GM19351 (cell line): ENCODE measurements around the gene RPL7A.
"Not testable (repeated sequence)": the region's sequence is repeated elsewhere in the genome, so short reads cannot be mapped to it uniquely, and the experiment has no call there.

ENCODE experiments used
- ATAC-seq: cut with Tn5 transposase; IDR thresholded peaks from one replicate; pipeline ENCODE4 v1.9.1; 2021; ENCODE audit warnings: mild to moderate bottlenecking, moderate library complexity; ENCODE audit not compliant: unreplicated experiment

RPL7A gene

DNA sequence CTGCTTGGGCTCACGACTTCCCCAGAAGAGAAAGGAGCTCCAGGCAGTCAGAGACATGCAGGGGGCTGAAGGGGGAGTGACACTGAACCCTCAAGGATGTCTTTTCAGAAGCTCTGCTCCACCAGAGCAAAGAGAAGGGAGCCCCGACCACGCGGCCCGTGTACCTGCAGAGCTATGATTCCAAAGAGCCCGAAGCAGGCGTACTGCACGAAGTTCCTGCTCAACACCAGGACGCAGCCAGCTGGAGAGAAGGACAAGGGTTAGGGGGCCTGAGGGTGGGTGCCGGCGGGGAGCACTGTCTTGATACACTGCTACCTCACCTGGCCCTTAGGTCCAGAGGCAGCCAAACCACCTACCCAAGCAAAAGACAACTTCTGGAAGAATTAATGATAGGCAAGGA, 18.4 kb downstream of the RPL7A start:
- no peak for ATAC-seq

DNA sequence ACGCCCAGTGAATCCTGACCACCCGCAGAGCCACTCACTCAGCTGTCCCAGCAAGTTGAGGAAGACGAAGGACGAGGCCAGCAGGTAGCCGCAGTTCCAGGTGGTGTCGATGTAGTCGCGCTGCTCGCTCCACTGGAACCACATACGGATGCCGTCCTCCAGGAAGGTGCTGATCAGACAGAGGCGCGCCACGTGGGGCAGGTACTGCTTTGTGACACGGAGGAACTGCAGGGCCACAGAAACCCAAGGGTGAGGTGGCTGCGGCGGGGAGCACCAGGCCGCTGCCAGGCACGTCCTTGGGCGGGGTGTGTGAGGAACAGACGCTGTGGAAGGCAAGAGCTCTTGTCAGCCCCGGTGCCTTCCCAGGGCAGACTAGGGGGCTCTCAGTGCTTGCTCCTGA, 19.2 kb downstream of the RPL7A start:
- ATAC-seq: no peak

DNA sequence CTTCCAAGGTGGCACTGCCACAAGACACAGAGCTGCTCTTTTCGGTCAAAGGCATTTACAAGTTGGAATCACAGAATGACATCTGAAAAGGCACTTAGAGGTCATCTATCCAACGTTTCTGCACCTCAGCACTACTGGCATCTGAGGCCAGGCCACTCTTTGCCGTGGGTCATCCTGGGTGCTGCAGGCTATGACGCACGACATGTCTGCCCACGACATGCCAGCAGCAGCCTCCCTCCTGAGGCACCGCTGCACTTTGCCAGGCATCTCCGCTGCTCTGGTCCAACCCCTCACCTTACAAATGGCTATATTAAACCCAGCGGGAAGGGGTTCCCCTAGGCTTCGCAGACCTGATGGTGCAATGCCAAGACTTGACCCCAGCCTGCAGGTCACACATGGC, 19.8 kb downstream of the RPL7A start:
- ATAC-seq: no peak

DNA sequence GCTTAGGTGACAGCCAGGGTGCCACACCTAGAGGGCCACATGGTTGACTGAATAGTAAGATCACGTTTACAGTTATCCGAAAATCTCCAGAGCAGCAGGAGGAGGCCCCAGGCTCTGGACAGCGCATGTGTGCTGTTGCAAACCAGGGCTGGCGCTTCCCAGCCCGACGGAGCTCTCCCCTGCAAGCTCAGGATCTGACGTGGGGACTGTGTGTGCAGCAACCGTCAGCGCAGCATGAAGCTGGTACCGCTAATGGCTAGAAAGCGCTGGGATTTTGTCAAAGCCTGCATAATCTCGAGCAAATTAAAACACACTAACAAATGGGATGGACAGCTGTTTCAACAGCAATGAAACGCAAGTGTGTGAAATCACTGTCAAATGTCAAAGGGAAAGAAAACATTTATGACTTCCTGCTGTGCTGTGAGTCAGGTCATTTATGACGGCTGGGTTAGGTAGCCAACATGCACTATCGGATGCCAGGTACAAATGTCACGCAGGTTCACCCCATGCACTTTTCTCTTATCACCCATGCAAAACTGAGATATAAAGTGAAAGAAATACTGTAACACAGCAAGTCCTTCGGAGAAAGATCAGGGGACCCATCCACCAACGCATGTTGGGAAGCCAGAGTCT, 20.3 kb downstream of the RPL7A start:
- ATAC-seq: no peak

DNA sequence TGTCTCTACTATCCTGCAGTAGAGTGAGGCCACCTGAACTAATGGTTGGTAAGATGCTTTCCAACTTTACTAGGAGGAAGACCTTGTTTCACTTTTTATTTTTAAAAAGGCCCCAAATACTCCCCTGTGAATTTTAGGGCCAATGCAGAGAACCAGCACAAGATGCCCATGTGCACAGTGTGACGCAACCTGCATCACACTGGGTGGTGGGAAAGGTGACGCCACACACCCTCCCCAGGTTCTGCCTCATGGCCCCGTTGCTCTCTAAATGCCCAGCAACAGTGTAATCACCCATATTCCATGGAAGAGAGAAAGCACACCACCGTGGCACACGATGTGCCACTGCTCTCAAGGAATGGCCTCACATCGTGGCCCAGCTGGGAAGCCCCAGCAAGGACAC, 21.4 kb downstream of the RPL7A start:
- ATAC-seq: no peak

DNA sequence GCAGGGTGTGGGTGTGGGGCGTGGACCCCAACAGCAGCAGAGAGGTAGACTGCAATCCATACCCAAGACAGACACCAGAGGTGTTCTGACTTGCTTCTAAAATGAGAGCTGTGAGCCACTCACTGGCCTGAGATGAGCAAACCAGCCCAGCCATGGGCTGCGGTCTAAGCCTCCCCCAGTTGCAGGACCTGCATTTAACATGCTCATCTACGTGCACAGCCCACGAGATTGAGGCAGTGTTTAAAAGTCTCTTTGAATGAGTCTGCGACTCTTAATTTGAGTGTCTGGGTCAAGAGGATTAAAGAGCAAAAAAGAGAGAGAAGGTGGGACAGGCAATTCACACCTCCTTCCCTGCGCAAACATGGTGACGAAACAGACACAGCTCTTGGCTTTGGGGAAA, 21.9 kb downstream of the RPL7A start:
- no peak for ATAC-seq

DNA sequence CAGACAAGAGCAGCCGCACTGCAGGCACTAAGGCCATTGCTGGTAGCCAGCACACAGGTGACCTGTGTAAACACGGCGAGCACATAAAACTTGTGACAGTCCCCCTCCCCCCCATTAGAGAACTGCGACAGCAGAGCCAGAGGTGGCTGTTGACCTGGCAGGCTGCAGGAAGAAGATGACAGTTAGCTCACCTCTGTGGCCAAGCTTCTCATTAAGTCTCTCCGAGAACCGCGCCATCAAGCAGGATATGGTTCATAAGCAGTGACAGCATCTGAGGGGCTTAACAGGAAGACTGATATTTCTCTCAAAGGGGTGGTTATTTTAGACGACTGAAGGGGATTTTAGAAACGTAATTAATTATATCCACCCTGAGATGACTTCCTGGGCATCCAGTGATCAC, 22.7 kb downstream of the RPL7A start:
- ATAC-seq: no peak

DNA sequence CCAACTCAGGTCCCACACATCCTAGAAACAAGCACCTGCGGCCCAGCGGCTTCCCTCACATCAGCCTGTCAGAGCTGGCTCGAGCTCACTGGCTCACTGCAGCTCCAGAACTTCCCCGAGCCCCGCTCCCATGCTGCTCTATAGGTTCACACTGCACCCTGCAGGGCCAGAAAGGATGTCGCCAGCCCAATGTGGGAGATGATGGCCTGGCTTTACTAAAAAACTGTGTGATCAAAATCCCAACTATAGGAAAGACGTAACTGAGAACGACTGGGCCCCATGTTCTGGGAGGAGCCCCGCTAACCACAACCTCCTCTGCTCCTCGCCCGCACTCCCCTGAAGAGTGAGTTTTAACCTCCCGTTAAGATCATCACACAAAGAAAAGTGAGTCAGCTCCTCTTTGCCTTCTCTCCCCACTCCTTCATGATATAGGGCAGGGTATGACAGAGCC, 23.3 kb downstream of the RPL7A start:
- ATAC-seq: no peak

DNA sequence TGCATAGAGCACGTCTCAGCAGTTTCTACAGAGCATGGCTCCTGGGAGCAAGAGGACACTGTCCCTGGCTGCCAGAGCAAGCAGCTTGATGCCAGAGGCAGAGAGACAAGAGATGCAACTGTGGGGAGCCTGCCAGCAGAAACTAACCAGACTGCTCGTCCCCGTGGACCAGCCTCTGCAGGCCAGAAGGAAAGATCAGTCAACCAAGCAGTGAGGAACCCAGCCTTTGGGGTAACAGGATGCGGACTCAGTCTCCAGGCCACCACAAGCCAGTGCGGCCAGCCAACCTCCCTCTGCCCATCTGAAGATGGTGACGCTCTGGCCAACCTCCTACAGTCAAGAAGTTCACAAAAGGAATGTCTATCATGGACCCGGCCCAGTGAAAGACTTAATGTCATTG, 24.1 kb downstream of the RPL7A start:
- ATAC-seq: no peak

DNA sequence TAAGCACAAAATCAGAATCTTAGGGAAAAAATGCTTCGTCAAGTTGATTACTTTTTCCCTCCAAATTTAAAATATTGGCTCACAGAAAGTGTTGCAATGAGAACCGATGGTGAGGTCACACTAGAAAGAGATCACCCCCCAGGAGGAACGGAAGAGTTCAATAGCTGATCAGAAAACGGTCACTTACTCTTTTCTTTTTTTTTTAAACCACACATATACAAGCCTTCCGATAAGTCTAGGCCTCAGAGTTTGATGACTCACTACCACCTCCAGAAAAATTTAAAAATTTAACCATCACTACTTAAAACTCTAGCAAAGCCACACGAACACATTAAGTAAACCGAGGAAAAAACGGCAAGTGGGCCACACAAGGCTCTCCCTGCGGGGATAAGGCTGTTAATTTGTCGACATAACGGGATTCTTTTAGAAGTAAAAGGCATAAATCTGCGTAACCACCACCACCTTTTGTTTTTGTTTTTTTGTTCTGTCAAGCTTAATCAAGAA, 26.6 kb downstream of the RPL7A start:
- no peak for ATAC-seq

DNA sequence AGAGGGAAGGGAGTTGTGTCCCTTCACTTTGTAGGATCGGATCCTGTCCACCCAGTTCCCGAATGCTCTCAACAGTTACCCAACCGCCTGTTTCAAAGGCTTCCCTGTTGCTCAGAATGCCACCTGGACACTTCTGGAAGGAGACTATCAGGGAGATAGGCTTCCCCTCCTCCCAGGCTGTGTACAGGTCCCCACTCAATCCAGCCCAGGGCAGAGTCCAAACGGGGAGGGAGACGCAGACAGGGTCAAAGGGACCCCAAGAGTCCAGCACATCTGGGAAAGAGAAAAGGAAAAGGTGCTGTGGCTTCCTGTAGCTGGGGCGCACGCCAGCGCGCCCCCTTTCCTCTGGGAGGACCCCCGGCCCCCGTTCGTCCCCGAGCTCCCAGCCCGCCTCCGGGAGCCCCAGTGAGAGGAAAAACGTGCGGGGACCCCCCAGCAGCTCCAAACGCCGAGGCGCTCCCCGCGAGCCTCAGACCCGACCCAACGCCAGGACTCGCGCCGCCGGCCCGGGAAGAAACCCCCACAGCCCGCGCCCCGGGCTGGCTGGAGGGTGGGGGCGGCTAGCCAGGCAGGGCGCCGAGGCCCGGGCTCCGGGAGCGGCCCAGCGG, 27.2 kb downstream of the RPL7A start:
- ATAC-seq: peak; percentile 7

DNA sequence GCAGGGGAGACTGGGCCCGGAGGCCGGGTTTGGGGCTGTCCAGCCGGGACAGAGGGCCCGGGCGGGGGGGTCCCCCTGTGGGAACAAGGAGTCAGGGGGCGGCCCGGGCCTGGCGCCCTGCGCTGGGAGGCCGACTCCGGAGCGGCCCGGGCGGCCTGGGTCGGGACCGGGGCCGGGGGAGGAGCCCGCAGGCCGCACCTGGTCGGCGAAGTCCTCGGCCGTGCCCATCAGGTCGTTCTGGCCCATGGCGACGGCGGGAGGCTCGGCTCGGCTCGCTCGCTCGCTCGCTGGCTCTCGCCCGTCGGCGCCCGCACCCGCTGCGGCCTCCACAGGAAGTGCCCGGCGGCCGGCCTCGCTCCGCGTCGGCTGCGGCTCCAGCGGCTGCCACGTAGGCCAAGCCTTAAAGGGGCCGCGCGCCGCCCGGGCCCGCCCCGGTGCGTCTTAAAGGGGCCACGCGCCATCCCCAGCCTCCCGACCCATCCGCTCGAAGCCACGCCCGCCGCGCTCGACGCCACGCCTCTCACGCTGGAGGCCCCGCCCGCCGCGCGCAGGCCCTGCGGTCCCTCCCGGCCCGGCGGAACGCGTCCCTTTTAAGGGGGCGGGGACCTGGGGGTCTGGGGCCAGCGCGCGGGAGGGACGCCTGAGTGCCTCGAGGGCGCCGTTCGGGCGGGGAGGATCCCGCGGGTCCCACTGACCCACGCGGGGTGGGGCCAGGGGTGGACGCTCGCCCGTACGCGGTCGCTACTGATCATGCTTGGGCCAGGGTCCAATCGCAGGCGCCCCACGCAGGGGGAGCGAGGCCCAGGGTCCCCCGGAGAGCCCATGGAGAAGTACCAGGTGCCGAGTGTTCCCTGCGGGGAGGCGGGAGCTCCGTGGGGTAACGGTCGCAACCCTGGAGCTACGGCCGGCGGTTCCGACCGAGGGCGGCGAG, 28.0 kb downstream of the RPL7A start, which contains the start of the genes STKLD1 and SURF4:
Gene STKLD1, plus strand, starts transcription at position 643 of the 931 bp plus-strand sequence. Its CDS starts 108 bp downstream, at position 751.
Gene SURF4, minus strand, starts transcription at position 337 of the 931 bp plus-strand sequence. Its CDS starts 91 bp downstream, at position 246.
- peak; percentile 92 for ATAC-seq

DNA sequence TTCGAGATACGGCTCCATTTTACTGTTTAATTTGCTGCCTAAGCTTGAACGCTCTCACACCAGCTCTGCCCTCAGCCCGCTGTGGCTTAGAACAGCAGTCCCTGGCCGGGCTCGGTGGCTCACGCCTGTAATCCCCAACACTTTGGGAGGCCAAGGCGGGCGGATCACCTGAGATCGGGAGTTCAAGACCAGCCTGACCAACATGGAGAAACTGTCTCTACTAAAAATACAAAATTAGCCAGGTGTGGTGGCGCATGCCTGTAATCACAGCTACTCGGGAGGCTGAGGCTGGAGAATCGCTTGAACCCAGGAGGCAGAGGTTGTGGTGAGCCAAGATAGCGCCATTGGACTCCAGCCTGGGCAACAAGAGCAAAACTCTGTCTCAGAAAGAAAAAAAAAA, 29.3 kb downstream of the RPL7A start:
- not testable (repeated sequence) for ATAC-seq

DNA sequence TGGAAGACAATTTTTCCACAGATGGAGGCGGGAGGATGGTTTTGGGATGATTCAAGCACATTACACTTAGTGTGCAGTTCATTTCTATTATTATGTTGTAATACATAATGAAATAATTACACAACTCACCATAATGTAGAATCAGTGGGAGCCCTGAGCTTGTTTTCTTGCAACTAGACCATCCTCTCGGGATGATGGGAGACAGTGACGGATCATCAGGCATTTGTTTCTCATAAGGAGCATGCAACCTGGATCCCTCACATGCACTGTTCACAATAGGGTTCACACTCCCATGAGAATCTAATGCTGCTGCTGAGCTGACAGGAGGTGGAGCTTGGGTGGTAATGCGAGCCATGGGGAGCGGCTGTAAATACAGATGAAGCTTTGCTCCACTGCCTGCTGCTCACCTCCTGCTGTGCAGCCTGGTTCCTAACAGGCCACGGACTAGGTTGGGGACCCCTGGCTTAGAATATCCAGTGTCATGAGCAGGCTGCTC, 29.8 kb downstream of the RPL7A start:
- ATAC-seq: no peak

DNA sequence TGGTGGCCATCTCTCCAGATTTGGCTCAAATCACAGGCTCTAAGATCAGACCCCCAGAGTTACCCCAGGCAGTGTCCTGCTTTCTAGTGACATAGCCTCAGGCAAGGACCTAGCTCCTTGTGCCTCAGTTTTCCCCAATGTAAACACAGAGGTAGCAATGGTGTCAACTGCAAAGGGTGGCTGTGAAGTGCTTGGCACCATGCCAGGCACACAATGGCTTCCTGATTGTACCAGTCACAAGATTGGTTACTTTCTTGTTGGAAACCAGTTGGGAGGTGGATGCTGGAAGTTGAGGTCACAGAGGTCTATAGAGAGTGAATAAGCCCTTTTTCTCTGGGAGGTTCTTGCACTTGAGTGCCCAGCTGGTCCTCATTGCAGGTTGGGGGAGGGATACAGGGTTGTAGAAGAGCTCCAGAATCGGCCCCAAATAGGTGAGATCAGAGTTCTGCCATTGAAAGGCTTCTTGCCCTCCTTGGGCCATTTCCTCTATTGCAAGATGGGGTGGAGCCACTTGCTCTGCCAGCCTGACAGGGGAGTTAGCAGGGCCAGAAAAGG, 30.5 kb downstream of the RPL7A start:
- ATAC-seq: no peak

DNA sequence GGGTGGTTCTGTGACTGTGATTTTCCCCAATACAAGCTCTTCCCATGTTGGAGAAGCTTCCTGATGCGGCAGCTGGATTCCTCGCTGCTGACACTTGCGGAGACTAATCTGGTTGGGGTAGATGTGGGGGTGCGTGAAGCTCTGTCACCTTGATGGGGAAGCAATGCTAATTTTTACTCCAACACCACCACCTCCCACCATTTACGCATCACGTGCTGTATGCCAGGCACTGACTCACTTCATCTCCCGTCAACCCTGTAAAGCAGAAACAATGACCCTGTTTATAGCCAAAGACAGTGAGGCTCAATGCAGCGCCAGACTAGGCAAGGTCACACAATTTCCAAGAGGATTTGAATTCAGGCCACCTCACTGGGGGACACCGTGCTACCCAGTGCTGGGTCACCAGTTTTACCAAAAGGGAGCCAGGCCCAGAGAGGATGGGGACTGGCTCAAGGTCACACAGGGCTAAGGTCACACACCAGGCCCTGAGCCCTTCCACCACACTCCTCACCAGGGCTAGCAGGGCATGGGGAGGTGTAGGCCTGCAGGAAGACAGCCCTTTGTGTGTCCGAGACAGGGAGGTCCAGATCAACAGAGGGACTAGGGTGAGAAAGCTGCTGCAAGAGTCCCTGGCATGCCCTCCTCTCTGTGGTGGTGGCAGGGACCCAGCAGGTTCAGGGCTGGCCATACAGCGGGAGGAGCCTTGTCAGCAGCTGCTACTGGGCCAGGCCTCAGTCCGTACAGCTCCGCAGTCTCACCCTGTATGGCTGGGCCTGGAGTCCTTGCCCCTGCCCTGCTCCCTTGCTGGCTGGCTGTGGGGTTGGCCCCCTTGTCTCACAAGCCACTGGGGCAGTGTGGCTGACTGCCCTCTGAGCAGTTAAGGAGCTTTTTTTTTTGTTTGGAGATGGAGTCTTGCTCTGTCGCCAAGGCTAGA, 31.4 kb downstream of the RPL7A start:
- ATAC-seq: no peak

DNA sequence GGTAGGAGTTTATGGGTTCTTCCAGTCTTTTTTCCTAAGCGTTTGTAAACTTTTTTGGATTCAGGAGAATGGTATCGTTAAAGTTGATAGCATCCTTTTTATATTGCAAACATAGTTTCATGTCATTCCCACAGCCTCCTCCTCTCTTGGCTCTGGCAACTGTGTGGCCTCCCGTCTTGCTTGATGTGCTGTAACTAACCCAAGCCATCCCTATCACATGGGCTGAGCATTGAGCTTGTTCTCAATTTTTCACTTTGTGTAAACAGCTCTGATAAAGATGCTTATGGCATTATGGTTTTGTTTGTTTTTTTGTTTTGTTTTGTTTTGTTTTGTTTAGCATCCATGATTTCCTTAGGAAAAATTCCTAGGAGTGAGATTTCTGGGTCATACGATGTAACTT, 32.7 kb downstream of the RPL7A start:
- no peak for ATAC-seq

DNA sequence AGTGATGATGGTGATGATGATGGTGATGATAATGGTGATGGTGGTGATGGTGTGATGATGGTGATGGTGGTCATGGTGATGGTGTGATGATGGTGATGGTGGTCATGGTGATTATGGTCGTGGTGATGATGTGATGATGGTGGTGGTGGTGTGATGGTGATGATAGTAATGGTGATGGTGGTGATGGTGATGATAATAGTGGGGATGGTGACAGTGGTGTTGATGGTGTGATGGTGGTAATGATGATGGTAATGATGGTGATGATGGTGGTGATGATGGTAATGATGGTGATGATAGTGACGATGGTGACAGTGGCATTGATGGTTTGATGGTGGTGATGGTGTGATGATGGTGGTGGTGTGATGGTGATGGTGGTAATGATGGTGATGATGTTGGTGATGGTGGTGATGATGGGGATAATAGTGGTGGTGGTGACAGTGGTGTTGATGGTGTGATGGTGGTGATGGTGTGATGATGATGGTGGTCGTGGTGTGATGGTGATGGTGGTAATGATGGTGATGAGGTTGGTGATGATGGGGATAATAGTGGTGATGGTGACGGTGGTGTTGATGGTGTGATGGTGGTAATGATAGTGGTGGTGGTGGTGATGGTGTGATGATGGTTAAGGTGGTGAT, 34.6 kb downstream of the RPL7A start:
- ATAC-seq: no peak

DNA sequence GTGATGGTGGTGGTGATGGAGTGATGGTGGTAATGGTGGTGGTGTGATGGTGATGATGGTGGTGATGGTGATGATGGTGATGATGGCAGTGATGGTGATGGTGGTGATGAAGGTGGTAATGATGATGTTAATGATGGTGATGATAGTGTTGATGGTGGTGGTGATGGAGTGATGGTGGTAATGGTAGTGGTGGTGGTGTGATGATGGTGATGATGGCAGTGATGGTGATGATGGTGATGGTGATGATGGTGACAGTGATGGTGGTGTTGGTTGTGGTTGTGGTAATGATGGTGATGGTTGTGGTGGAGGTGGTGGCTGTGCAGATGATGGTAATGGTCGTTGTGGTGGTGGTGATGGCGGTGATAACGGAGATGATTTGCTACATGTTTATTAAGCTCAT, 35.4 kb downstream of the RPL7A start:
- no peak for ATAC-seq
